CD4-positive, alpha-beta T cell (primary cell): ENCODE measurements around the gene KRT2. TPM values are rescaled to one million over a fixed set of nuclear protein-coding genes. Genes with fewer than 3 reads are reported as not detected.

Experiments used
- ATAC-seq: fragments of 200-7000 bp; cut with Tn5 transposase; one replicate; pipeline ENCODE4 v1.10.0; 2022; ENCODE audit warnings: mild to moderate bottlenecking; ENCODE audit not compliant: poor library complexity
- CTCF ChIA-PET: fragments of 350-600 bp; sonication (Branson Sonifier 250); formaldehyde crosslinking; loops from one replicate; lab custom pipeline; 2021; ENCODE audit warnings: antibody characterized with exemption, inconsistent platforms; lab: Charles Lee
- POLR2A ChIA-PET: fragments of 350-600 bp; sonication (Branson Sonifier 250); formaldehyde crosslinking; loops from one replicate; lab custom pipeline; 2021; ENCODE audit warnings: antibody characterized with exemption, inconsistent platforms; lab: Charles Lee
- DNase-seq, 14 experiments: peaks; one replicate each; pipeline ENCODE4 v3.0.0-alpha.2; 2013 to 2020; ENCODE audit warnings: mixed read lengths in 2 of 14
- H3K27ac ChIP-seq, 2 donors: one replicate each; pipeline versions ENCODE4 v1.5.1 to v1.7.0; 2013; ENCODE audit warnings: low read length in 2 of 2, low read depth in 1 of 2, mild to moderate bottlenecking in 1 of 2
- H3K27me3 ChIP-seq, 2 experiments: 1 replicate in 1 of 2; 2 replicates in 1 of 2; pipeline versions ENCODE4 v1.6.1 to v1.7.0; 2013; ENCODE audit warnings: low read length in 2 of 2, control low read depth in 1 of 2, mild to moderate bottlenecking in 1 of 2, moderate library complexity in 1 of 2; ENCODE audit not compliant: insufficient read depth in 2 of 2, control insufficient read depth in 1 of 2
- H3K36me3 ChIP-seq: one replicate; pipeline ENCODE4 v1.6.1; 2013; ENCODE audit warnings: low read length, control low read depth; ENCODE audit not compliant: insufficient read depth
- H3K4me1 ChIP-seq: one replicate; pipeline ENCODE4 v1.6.1; 2013; ENCODE audit warnings: low read length, control low read depth; ENCODE audit not compliant: insufficient read depth
- H3K4me3 ChIP-seq: one replicate; pipeline ENCODE4 v1.5.1; 2013; ENCODE audit warnings: mild to moderate bottlenecking, low read length, moderate library complexity
- H3K9me3 ChIP-seq, 2 experiments: 1 replicate in 1 of 2; 2 replicates in 1 of 2; pipeline versions ENCODE4 v1.6.1 to v1.7.0; 2013; ENCODE audit warnings: low read length in 2 of 2, mild to moderate bottlenecking in 2 of 2, control low read depth in 1 of 2, moderate library complexity in 1 of 2; ENCODE audit not compliant: control insufficient read depth in 1 of 2, insufficient read depth in 1 of 2
- H3K27ac Mint-ChIP-seq: one replicate; pipeline ENCODE4 v1.8.0; 2020; ENCODE audit warnings: mixed read lengths
- H3K27me3 Mint-ChIP-seq: one replicate; pipeline ENCODE4 v1.8.0; 2021; ENCODE audit warnings: mixed read lengths
- H3K36me3 Mint-ChIP-seq: one replicate; pipeline ENCODE4 v1.8.0; 2021; ENCODE audit warnings: low read depth, mixed read lengths
- H3K4me1 Mint-ChIP-seq: one replicate; pipeline ENCODE4 v1.8.0; 2021; ENCODE audit warnings: low read depth, mixed read lengths
- H3K4me3 Mint-ChIP-seq: one replicate; pipeline ENCODE4 v1.8.0; 2020; ENCODE audit warnings: mild to moderate bottlenecking, mixed read lengths
- H3K9me3 Mint-ChIP-seq: one replicate; pipeline ENCODE4 v1.8.0; 2020; ENCODE audit warnings: mixed read lengths
- intact Hi-C, 2 experiments: fragments of 100-400 bp; cut with DNase I in 1 of 2; cut with micrococcal nuclease in 1 of 2; formaldehyde crosslinking; loops; one replicate each; pipeline versions ENCODE4 v1.15.1 to v1.9.0; 2023 to 2025; cut with DNase I, micrococcal nuclease
- total RNA-seq, 174 experiments: library from RNA in 2 of 174; stranded (reverse) in 2 of 174; gene quantifications; one replicate each; pipeline ENCODE4 v1.2.3 and lab custom pipeline; 2021 to 2026
- TF ChIP-seq, protein P1 (sequence below): fragments of 200-600 bp; IDR thresholded peaks from one replicate; pipeline ENCODE4 v1.8.0; 2022; ENCODE audit warnings: antibody characterized with exemption, mild to moderate bottlenecking

The KRT2 gene
- total RNA-seq, 2 experiments from 2014 or later, result 1.7 to 2.1 TPM

DNA sequence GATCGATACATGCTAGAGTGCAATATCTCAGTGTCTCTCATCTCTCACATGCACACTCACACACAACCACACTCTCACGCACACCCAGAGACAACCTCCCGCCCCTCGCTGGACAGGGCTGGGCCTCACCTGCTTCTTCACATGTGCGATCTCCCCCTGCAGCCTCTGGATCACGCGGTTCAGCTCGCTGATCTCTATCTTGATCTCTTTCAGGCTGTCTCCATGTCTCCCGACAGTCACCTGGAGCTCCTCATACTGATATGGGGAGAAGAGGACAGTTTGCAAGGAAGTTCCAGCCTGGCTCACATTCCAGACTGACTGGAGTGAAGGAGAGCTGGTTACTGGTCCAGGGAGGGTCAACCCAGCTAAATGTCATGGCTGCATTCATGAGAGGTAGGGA is 4.4 kb downstream of the KRT2 start:
- Mint-ChIP-seq H3K9me3 (peaks cover 2% of the 10 kb centered on the region), H3K4me3 (no peak overlapping the region), H3K27ac (peak overlapping the region; percentile 99), H3K27me3 (no peaks in the 10 kb centered on the region), H3K36me3 (peaks cover 5% of the 10 kb centered on the region), H3K4me1 (peaks cover 79% of the 10 kb centered on the region)
- Histone ChIP-seq H3K4me3 (no peak overlapping the region), H3K27ac (no peak overlapping the region), H3K36me3 (no peaks in the 10 kb centered on the region), H3K4me1 (peaks cover 72% of the 10 kb centered on the region), H3K9me3 (peaks cover 0 to 16% of the 10 kb centered on the region in 2 experiments), H3K27me3 (no peaks in the 10 kb centered on the region)
- TF ChIP-seq, protein P1, sequence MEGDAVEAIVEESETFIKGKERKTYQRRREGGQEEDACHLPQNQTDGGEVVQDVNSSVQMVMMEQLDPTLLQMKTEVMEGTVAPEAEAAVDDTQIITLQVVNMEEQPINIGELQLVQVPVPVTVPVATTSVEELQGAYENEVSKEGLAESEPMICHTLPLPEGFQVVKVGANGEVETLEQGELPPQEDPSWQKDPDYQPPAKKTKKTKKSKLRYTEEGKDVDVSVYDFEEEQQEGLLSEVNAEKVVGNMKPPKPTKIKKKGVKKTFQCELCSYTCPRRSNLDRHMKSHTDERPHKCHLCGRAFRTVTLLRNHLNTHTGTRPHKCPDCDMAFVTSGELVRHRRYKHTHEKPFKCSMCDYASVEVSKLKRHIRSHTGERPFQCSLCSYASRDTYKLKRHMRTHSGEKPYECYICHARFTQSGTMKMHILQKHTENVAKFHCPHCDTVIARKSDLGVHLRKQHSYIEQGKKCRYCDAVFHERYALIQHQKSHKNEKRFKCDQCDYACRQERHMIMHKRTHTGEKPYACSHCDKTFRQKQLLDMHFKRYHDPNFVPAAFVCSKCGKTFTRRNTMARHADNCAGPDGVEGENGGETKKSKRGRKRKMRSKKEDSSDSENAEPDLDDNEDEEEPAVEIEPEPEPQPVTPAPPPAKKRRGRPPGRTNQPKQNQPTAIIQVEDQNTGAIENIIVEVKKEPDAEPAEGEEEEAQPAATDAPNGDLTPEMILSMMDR, result no peak
- CTCF ChIA-PET, result interaction anchor here (1.1 to 1.3 kb wide), 2 partner anchors 62 to 223 kb away, joined by 3 read pairs; no protein-coding TSS in a partner anchor
- DNase-seq (no peak), ATAC-seq (no peak)
- POLR2A ChIA-PET, result interaction anchor here (1.2 to 2.1 kb wide), 6 partner anchors 19 to 62 kb away, joined by 3 to 6 read pairs (median 4); no protein-coding TSS in a partner anchor
- intact Hi-C loops, result no loop called here

GRCh38 chr12:52646613-52647012 is 5.4 kb downstream of the KRT2 start:
- Mint-ChIP-seq H3K27ac (peak overlapping the region; percentile 99), H3K4me1 (peaks cover 86% of the 10 kb centered on the region), H3K9me3 (peaks cover 2% of the 10 kb centered on the region), H3K27me3 (no peaks in the 10 kb centered on the region), H3K36me3 (peaks cover 5% of the 10 kb centered on the region), H3K4me3 (peak overlapping the region; percentile 11)
- no peak for DNase-seq
- H3K9me3 ChIP-seq, result peaks cover 0 to 11% of the 10 kb centered on the region in 2 experiments
- peak overlapping the region; percentile 68 to 75 for H3K27ac ChIP-seq
- H3K4me1 ChIP-seq, result peaks cover 79% of the 10 kb centered on the region
- H3K27me3 ChIP-seq, result no peaks in the 10 kb centered on the region
- intact Hi-C loops, result no loop called here
- CTCF ChIA-PET, result no interaction called here
- no peak overlapping the region for H3K4me3 ChIP-seq
- POLR2A ChIA-PET, result interaction anchor here (1.0 to 5.8 kb wide), 4 partner anchors 12 to 61 kb away, joined by 3 to 50 read pairs (median 13); no protein-coding TSS in a partner anchor
- no peak for ATAC-seq
- TF ChIP-seq, protein P1, result no peak
- no peaks in the 10 kb centered on the region for H3K36me3 ChIP-seq

DNA sequence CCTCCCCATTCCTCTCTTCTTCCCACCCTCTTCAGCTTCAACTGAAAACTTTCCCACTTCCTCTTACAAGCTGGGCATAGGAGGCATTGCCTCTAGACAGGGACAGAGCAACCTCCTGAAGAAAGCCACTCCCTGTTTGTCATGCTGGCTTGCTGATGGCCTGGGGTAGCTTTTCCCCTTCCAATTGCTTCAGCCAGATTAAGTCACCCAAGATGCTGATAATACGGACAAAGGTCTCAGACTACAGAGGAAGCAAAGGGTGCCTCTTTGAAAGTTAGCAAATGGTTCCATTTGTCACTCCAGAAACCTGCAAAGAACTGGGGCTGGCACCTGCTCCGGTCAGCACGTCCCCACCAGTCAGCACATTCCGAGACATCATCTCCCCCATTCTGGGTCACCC is 6.0 kb downstream of the KRT2 start:
- intact Hi-C loops, result loop anchor here (1.0 to 2.0 kb wide), 9 partner anchors 13 to 224 kb away; partner anchors contain the start of gene KRT1 (in 1 of the 2)
- H3K9me3 Mint-ChIP-seq, result peaks cover 2% of the 10 kb centered on the region
- TF ChIP-seq, protein P1, result no peak
- peaks cover 79% of the 10 kb centered on the region for H3K4me1 ChIP-seq
- no peaks in the 10 kb centered on the region for H3K27me3 ChIP-seq
- POLR2A ChIA-PET, result interaction anchor here (0.7 to 5.8 kb wide), 4 partner anchors 12 to 1130 kb away, joined by 3 to 50 read pairs (median 12); no protein-coding TSS in a partner anchor
- no peaks in the 10 kb centered on the region for H3K27me3 Mint-ChIP-seq
- no peak for ATAC-seq
- peak overlapping the region; percentile 77 for H3K4me3 Mint-ChIP-seq
- H3K9me3 ChIP-seq, result peaks cover 0 to 9% of the 10 kb centered on the region in 2 experiments
- H3K36me3 ChIP-seq, result no peaks in the 10 kb centered on the region
- H3K36me3 Mint-ChIP-seq, result peaks cover 5% of the 10 kb centered on the region
- peak overlapping the region; percentile 68 to 75 for H3K27ac ChIP-seq
- H3K27ac Mint-ChIP-seq, result peak overlapping the region; percentile 99
- no peak overlapping the region for H3K4me3 ChIP-seq
- H3K4me1 Mint-ChIP-seq, result peaks cover 92% of the 10 kb centered on the region
- CTCF ChIA-PET, result no interaction called here
- DNase-seq, result no peak
